Liver (tissue), 3 donors: Measurements from ENCODE around the gene CYTH3.

Source experiments
- ATF3 ChIP-seq: IDR thresholded peaks from 2 replicates; pipeline ENCODE4 v1.6.1; 2016; ENCODE audit warnings: antibody characterized with exemption
- CTCF ChIP-seq: fragments of 150-350 bp; IDR thresholded peaks from 2 replicates; pipeline ENCODE4 v1.5.1; 2017; ENCODE audit warnings: improper control_type of control experiment, low read depth, low read length; ENCODE audit not compliant: missing input control
- EGR1 ChIP-seq, 2 donors: IDR thresholded peaks; 2 replicates each; pipeline ENCODE4 v1.6.1; 2016 to 2018; ENCODE audit warnings: antibody characterized with exemption in 2 of 2, low read depth in 2 of 2
- HNF4A ChIP-seq, 2 donors: conservative IDR thresholded peaks; 2 replicates each; pipeline ENCODE4 v1.6.1; 2016; ENCODE audit warnings: antibody characterized with exemption in 2 of 2, mild to moderate bottlenecking in 2 of 2
- RAD21 ChIP-seq, 2 donors: IDR thresholded peaks; 2 replicates each; pipeline ENCODE4 v1.6.1; 2016; ENCODE audit warnings: antibody characterized with exemption in 2 of 2, mild to moderate bottlenecking in 2 of 2
- RXRA ChIP-seq, 2 donors: IDR thresholded peaks; 2 replicates each; pipeline ENCODE4 v1.6.1; 2017 to 2018; ENCODE audit warnings: antibody characterized with exemption in 2 of 2, mild to moderate bottlenecking in 1 of 2
- TAF1 ChIP-seq: conservative IDR thresholded peaks from 2 replicates; pipeline ENCODE4 v1.6.1; 2016; ENCODE audit warnings: antibody characterized with exemption, mild to moderate bottlenecking
- YY1 ChIP-seq: IDR thresholded peaks from 2 replicates; pipeline ENCODE4 v1.6.1; 2016; ENCODE audit warnings: antibody characterized with exemption, mild to moderate bottlenecking
- TF ChIP-seq, protein P1 (sequence below): IDR thresholded peaks from 2 replicates; pipeline ENCODE4 v1.6.1; 2016; ENCODE audit warnings: antibody characterized with exemption
- TF ChIP-seq, protein P2 (sequence below): IDR thresholded peaks from 2 replicates; pipeline ENCODE4 v1.6.1; 2016; ENCODE audit warnings: antibody characterized with exemption, mild to moderate bottlenecking
- donor health status: healthy.
- donor health status: healthy.

GRCh38 chr7:6155596-6155995 lies 116.8 kb downstream of the CYTH3 start:
- TF ChIP-seq, protein P1, sequence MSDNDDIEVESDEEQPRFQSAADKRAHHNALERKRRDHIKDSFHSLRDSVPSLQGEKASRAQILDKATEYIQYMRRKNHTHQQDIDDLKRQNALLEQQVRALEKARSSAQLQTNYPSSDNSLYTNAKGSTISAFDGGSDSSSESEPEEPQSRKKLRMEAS, result no peak
- TF ChIP-seq CTCF (no peak), RAD21 (IDR thresholded peaks at IDR 0.05) (no peak), RXRA (IDR thresholded peaks at IDR 0.05) (no peak), HNF4A (conservative IDR thresholded peaks at IDR 0.05) (no peak), YY1 (no peak), EGR1 (IDR thresholded peaks at IDR 0.05; ENCODE audit: low read depth in 2 of 2) (no peak), ATF3 (no peak), TAF1 (no peak)
- TF ChIP-seq, protein P2, sequence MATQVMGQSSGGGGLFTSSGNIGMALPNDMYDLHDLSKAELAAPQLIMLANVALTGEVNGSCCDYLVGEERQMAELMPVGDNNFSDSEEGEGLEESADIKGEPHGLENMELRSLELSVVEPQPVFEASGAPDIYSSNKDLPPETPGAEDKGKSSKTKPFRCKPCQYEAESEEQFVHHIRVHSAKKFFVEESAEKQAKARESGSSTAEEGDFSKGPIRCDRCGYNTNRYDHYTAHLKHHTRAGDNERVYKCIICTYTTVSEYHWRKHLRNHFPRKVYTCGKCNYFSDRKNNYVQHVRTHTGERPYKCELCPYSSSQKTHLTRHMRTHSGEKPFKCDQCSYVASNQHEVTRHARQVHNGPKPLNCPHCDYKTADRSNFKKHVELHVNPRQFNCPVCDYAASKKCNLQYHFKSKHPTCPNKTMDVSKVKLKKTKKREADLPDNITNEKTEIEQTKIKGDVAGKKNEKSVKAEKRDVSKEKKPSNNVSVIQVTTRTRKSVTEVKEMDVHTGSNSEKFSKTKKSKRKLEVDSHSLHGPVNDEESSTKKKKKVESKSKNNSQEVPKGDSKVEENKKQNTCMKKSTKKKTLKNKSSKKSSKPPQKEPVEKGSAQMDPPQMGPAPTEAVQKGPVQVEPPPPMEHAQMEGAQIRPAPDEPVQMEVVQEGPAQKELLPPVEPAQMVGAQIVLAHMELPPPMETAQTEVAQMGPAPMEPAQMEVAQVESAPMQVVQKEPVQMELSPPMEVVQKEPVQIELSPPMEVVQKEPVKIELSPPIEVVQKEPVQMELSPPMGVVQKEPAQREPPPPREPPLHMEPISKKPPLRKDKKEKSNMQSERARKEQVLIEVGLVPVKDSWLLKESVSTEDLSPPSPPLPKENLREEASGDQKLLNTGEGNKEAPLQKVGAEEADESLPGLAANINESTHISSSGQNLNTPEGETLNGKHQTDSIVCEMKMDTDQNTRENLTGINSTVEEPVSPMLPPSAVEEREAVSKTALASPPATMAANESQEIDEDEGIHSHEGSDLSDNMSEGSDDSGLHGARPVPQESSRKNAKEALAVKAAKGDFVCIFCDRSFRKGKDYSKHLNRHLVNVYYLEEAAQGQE, result no peak
